NB4 (cell line): ENCODE results near the gene ABCB6.

Experiments
- CTCF ChIP-seq: IDR thresholded peaks from one replicate; pipeline ENCODE4 v1.5.1; 2012; ENCODE audit warnings: low read depth, low read length
- POLR2A ChIP-seq: IDR thresholded peaks from 2 replicates; pipeline ENCODE4 v1.6.1; 2011; ENCODE audit warnings: mild to moderate bottlenecking; ENCODE audit not compliant: insufficient read length; ENCODE audit errors: extremely low read depth

- TF ChIP-seq CTCF (no peak), POLR2A (no peak)
These were observed 24.6 kb upstream of the ABCB6 start for GRCh38 chr2:219243291-219243761.
